IPS-18a (cell line): ENCODE measurements around the gene ZNF555.
A peak's percentile ranks its signal among the peaks of the same experiment; 100 is the strongest.
"Not testable (repeated sequence)": the region's sequence is repeated elsewhere in the genome, so short reads cannot be mapped to it uniquely, and the experiment has no call there.

Experiments used
- H3K27ac ChIP-seq: one replicate; pipeline ENCODE4 v1.5.1; 2013; ENCODE audit warnings: low read length
- H3K27me3 ChIP-seq: one replicate; pipeline ENCODE4 v1.6.1; 2013; ENCODE audit warnings: mild to moderate bottlenecking, low read length; ENCODE audit not compliant: control insufficient read depth, insufficient read depth
- H3K36me3 ChIP-seq: one replicate; pipeline ENCODE4 v1.6.1; 2013; ENCODE audit warnings: low read depth, low read length; ENCODE audit not compliant: control insufficient read depth
- H3K4me1 ChIP-seq: one replicate; pipeline ENCODE4 v1.6.1; 2013; ENCODE audit warnings: low read depth, low read length; ENCODE audit not compliant: control insufficient read depth
- H3K4me3 ChIP-seq: one replicate; pipeline ENCODE4 v1.5.1; 2013; ENCODE audit warnings: low read length
- H3K9ac ChIP-seq: one replicate; pipeline ENCODE4 v1.6.1; 2013; ENCODE audit warnings: mild to moderate bottlenecking, low read length, moderate library complexity
- H3K9me3 ChIP-seq: one replicate; pipeline ENCODE4 v1.6.1; 2013; ENCODE audit warnings: low read depth, low read length; ENCODE audit not compliant: control insufficient read depth

The ZNF555 gene

DNA sequence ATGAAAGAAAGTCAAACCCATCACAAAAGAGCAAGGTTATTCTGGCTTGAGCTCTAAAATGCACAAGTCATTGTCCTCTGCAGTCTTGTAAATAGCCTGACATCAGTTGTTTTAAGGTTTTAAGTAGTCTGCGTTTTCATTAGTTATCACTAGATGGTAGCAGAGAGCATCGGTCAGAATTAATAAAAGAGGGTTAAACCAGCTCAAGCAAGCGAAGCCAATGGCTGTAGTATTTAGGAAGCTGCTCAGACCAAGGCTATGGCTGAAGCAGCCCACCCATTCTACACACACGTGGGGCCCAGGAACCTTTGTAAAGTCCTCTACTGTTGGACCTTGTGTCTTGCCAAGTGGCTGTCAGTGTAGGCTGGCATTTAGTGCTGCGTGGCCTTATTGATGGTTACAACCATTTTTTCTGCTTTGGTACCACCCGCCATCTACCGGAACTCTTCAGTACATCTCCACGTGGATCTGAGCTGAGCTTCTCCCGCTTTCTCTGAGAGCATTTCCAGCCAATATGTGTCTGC, 46.2 kb downstream of the ZNF555 start:
- H3K27ac ChIP-seq = no peak overlapping the region
- no peaks in the 10 kb centered on the region for H3K27me3 ChIP-seq
- no peaks in the 10 kb centered on the region for H3K4me1 ChIP-seq
- no peaks in the 10 kb centered on the region for H3K9me3 ChIP-seq
- no peak overlapping the region for H3K4me3 ChIP-seq
- no peaks in the 10 kb centered on the region for H3K36me3 ChIP-seq
- H3K9ac ChIP-seq = no peak overlapping the region

GRCh38 chr19:2888731-2889224, 47.5 kb downstream of the ZNF555 start:
- H3K4me3 ChIP-seq = no peak overlapping the region
- H3K9ac ChIP-seq = no peak overlapping the region
- no peak overlapping the region for H3K27ac ChIP-seq
- no peaks in the 10 kb centered on the region for H3K4me1 ChIP-seq
- H3K36me3 ChIP-seq = no peaks in the 10 kb centered on the region
- H3K27me3 ChIP-seq = no peaks in the 10 kb centered on the region
- H3K9me3 ChIP-seq = no peaks in the 10 kb centered on the region

- not testable (repeated sequence) for H3K4me1 ChIP-seq, H3K9ac ChIP-seq, H3K4me3 ChIP-seq, H3K27ac ChIP-seq, H3K36me3 ChIP-seq, H3K27me3 ChIP-seq, H3K9me3 ChIP-seq
Measured at GRCh38 chr19:2890531-2890930, 49.3 kb downstream of the ZNF555 start.

DNA sequence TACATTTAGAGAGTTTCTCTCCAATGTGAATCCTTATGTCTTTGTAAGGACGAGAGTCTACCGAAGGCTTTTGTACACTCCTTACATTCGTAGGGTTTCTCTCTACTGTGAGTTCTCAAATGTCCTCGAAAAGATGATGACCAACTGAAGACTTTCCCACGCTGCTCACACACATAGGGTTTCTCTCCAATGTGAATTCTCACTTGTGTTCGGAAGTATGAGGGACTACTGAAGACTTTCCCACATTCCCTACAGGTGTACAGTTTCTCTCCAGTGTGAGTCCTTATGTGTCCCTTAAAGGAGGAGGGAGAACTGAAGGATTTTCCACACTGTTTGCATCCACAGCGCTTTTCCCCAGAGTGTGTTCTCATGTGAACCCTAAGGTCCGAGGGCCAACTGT, 55.4 kb downstream of the ZNF555 start:
- H3K4me3 ChIP-seq = no peak overlapping the region
- no peaks in the 10 kb centered on the region for H3K27me3 ChIP-seq
- H3K4me1 ChIP-seq = no peaks in the 10 kb centered on the region
- no peaks in the 10 kb centered on the region for H3K36me3 ChIP-seq
- no peak overlapping the region for H3K27ac ChIP-seq
- no peaks in the 10 kb centered on the region for H3K9me3 ChIP-seq
- H3K9ac ChIP-seq = no peak overlapping the region

DNA sequence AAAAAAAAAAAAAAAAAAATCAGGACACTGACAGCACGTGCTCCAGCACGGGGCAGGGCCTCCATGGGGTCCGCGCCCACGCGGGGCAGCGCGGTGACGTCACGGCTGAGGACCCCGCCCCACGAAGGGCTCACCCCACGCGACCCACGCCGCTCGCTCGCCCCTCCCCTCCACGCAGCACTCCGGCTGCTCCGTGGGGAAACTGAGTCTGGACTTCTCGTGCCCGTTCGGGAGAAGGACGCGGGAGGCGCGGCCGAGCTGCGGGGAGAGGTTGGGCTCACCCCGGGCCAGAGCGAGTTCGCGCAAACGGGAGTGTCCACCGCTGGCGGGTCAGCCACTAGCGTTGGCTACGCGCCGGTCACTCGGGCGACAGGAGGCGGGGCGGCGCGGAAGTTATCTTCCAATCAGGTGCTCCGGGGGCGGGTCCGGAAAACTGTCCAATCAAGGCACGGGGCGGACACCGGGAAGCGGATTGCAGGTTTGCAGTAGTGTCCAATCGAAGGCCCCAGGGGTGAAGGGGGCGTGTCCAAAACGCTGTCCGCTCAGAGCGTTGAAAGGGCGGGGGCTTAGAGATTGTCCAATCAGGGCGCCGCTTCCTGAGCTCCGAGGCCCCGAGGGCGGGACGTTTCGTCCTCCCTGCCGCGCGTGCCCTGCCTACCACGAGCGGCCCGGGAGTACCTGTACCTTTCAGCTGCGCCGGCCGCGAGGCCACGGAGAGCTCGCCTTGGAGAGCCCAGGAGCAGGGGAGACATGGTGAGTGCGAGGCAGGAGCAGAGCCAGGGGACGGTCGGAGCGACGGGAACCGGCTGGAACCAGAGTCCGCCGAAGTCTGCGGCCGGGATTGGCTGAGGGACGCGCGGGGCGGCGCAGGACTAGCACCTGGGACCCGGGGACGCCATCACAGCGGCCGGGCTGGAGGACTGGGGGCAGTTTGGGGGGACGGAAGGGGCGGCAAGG, 59.3 kb downstream of the ZNF555 start, which contains the start of gene ZNF57:
Gene ZNF57, plus strand, starts transcription at position 633 of the 957 bp plus-strand sequence. Its CDS starts 118 bp downstream, at position 751.
- Histone ChIP-seq H3K9ac (peak within 1 kb of the TSS; percentile 74), H3K36me3 (no peaks in the 10 kb centered on the region), H3K4me3 (peak within 1 kb of the TSS; percentile 83), H3K27ac (no peak within 1 kb of the TSS), H3K4me1 (no peaks in the 10 kb centered on the region), H3K9me3 (no peaks in the 10 kb centered on the region), H3K27me3 (no peaks in the 10 kb centered on the region)

DNA sequence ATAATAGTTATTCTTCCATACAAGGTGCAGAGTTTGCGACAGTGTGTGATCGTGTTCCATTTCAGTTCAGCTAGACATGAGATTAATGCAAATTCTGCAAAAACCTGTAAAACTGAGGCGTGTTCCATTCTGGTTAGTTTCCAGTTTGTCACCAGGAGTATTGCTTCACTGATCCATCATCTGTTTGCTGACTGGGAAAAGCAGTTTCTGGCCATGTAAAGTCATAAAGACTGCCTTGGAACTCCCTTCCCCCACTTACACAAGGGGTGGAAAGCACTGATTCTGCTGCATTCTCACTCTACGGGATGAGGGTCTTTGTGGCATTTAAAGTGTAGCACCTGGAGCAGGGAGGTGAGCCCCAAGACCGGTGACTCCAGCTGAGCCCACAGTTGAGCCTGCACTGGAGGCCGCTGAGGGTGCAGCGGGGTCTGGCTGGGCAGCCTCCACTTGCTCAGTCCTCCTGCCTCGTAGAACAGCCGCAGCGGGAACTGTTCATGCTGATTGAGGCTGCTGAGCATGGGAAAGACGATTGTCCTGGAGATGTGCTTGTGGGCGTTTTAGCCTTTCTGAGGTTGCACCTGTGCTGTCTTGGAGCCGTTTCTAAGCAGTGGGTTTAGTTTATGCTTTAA, 61.4 kb downstream of the ZNF555 start:
- Histone ChIP-seq H3K9me3 (no peaks in the 10 kb centered on the region), H3K27ac (no peak overlapping the region), H3K9ac (no peak overlapping the region), H3K4me3 (no peak overlapping the region), H3K4me1 (no peaks in the 10 kb centered on the region), H3K27me3 (no peaks in the 10 kb centered on the region), H3K36me3 (no peaks in the 10 kb centered on the region)

- not testable (repeated sequence) for H3K4me3 ChIP-seq, H3K4me1 ChIP-seq, H3K9me3 ChIP-seq, H3K27me3 ChIP-seq, H3K9ac ChIP-seq, H3K27ac ChIP-seq, H3K36me3 ChIP-seq
Measured at GRCh38 chr19:2903326-2903725, 62.1 kb downstream of the ZNF555 start.

GRCh38 chr19:2905918-2906519, 64.7 kb downstream of the ZNF555 start:
- H3K4me1 ChIP-seq = no peaks in the 10 kb centered on the region
- no peak overlapping the region for H3K9ac ChIP-seq
- no peaks in the 10 kb centered on the region for H3K9me3 ChIP-seq
- no peaks in the 10 kb centered on the region for H3K27me3 ChIP-seq
- H3K36me3 ChIP-seq = no peaks in the 10 kb centered on the region
- H3K4me3 ChIP-seq = no peak overlapping the region
- no peak overlapping the region for H3K27ac ChIP-seq

DNA sequence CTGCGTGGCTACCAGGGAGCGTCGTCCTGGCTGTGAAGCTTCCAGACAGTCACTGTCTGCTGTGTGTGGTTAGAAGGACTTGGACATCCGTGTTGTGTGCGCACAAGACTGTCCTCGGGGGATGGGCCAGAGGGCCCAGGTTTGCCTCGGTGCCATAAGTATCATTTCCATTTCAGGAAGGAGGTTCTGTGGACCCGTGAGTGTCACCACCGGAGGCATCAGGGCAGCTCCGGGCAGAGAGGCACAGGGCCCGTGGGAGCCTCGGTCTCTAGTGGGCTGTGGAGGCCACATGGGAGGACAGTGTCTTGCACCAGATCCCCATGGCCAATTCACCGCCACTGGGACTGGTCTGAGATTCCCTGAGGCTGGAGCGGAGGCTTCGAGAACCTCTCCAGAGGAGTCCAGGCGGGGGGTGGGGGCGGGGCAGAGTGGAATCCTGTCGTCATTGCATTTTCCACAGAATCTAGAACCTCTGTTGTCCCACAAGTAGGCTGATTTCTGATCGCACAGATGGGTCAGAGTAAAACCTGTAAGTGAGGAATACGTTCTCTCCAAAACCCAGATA, 65.4 kb downstream of the ZNF555 start:
- H3K27ac ChIP-seq = no peak overlapping the region
- H3K9ac ChIP-seq = no peak overlapping the region
- H3K27me3 ChIP-seq = no peaks in the 10 kb centered on the region
- no peaks in the 10 kb centered on the region for H3K9me3 ChIP-seq
- no peaks in the 10 kb centered on the region for H3K36me3 ChIP-seq
- H3K4me3 ChIP-seq = no peak overlapping the region
- no peaks in the 10 kb centered on the region for H3K4me1 ChIP-seq
